GM23338 (cell line): ENCODE data around the gene CEACAM16.

Source experiments
- CTCF ChIP-seq, 2 experiments: fragments of 200-600 bp in 1 of 2; sonication (generic) in 1 of 2; conservative IDR thresholded peaks; 2 replicates each; pipeline versions ENCODE4 v1.5.1 to v1.6.1; 2016 to 2017; ENCODE audit warnings: antibody characterized with exemption in 2 of 2, low read depth in 2 of 2, mild to moderate bottlenecking in 2 of 2, moderate library complexity in 1 of 2
- EZH2 ChIP-seq: fragments of 200-600 bp; sonication (generic); IDR thresholded peaks from one replicate; pipeline ENCODE4 v1.8.0; 2017; ENCODE audit warnings: antibody characterized with exemption, mild to moderate bottlenecking, low read depth; ENCODE audit not compliant: unreplicated experiment
- EZH2phosphoT487 ChIP-seq: fragments of 200-600 bp; sonication (generic); IDR thresholded peaks from one replicate; pipeline ENCODE4 v1.8.1; 2018; ENCODE audit warnings: antibody characterized with exemption; ENCODE audit not compliant: unreplicated experiment
- JUNB ChIP-seq: IDR thresholded peaks from one replicate; pipeline ENCODE4 v1.6.1; 2016; ENCODE audit warnings: antibody characterized with exemption; ENCODE audit not compliant: unreplicated experiment
- REST ChIP-seq: IDR thresholded peaks from one replicate; pipeline ENCODE4 v1.6.1; 2018; ENCODE audit warnings: antibody characterized with exemption; ENCODE audit not compliant: unreplicated experiment
- STAT1 ChIP-seq: IDR thresholded peaks from one replicate; pipeline ENCODE4 v1.6.1; 2016; ENCODE audit warnings: antibody characterized with exemption; ENCODE audit not compliant: unreplicated experiment
- ZNF331 ChIP-seq: fragments of 250-450 bp; sonication (Bioruptor Pico); IDR thresholded peaks from 2 replicates; pipeline ENCODE4 v1.5.0; 2020; ENCODE audit warnings: low read depth, mild to moderate bottlenecking, moderate library complexity

GRCh38 chr19:44753626-44753931 is 54.6 kb downstream of the CEACAM16 start:
- TF ChIP-seq STAT1 (no peak), CTCF (conservative IDR thresholded peaks at IDR 0.05; ENCODE audit: low read depth in 2 of 2) (no peak), REST (no peak), EZH2 (no peak), EZH2phosphoT487 (no peak), JUNB (no peak), ZNF331 (CRISPR knock-in tag) (no peak)
